H9 (cell line): ENCODE measurements around the gene TNRC6A. TPM values are rescaled to one million over a fixed set of nuclear protein-coding genes. Genes with fewer than 3 reads are reported as not detected.

Source experiments
- DNase-seq: peaks from one replicate; pipeline ENCODE4 v3.0.0-alpha.2; 2017
- H2AFZ ChIP-seq: one replicate; pipeline ENCODE4 v1.6.1; 2013; ENCODE audit warnings: mild to moderate bottlenecking, low read length, control low read depth, moderate library complexity
- H2AK5ac ChIP-seq: 2 replicates; pipeline ENCODE4 v1.6.1; 2013; ENCODE audit warnings: low read length, control low read depth, mixed read lengths; ENCODE audit not compliant: insufficient read length
- H2BK120ac ChIP-seq: one replicate; pipeline ENCODE4 v1.6.1; 2013; ENCODE audit warnings: low read depth, mild to moderate bottlenecking, low read length, control low read depth, inconsistent platforms; ENCODE audit not compliant: poor library complexity, severe bottlenecking
- H2BK12ac ChIP-seq: 2 replicates; pipeline ENCODE4 v1.6.1; 2013; ENCODE audit warnings: low read length, control low read depth, mixed read lengths, low read depth; ENCODE audit not compliant: insufficient read length
- H2BK15ac ChIP-seq: 2 replicates; pipeline ENCODE4 v1.6.1; 2013; ENCODE audit warnings: low read depth, low read length, control low read depth
- H2BK20ac ChIP-seq: one replicate; pipeline ENCODE4 v1.6.1; 2013; ENCODE audit warnings: low read depth, mild to moderate bottlenecking, low read length, control low read depth, inconsistent platforms; ENCODE audit not compliant: poor library complexity, severe bottlenecking
- H2BK5ac ChIP-seq: 2 replicates; pipeline ENCODE4 v1.6.1; 2013; ENCODE audit warnings: low read length, control low read depth, mixed read lengths; ENCODE audit not compliant: insufficient read length
- H3K14ac ChIP-seq: 2 replicates; pipeline ENCODE4 v1.6.1; 2013; ENCODE audit warnings: low read length, control low read depth; ENCODE audit not compliant: insufficient read depth
- H3K18ac ChIP-seq: 2 replicates; pipeline ENCODE4 v1.6.1; 2013; ENCODE audit warnings: low read depth, mild to moderate bottlenecking, mixed read lengths, low read length, control low read depth; ENCODE audit not compliant: insufficient read length
- H3K23ac ChIP-seq: 2 replicates; pipeline ENCODE4 v1.6.1; 2013; ENCODE audit warnings: low read length, control low read depth, mixed read lengths, low read depth; ENCODE audit not compliant: insufficient read length
- H3K23me2 ChIP-seq: 2 replicates; pipeline ENCODE4 v1.6.1; 2013; ENCODE audit warnings: low read depth, mild to moderate bottlenecking, mixed read lengths, low read length, control low read depth; ENCODE audit not compliant: insufficient read length, poor library complexity, severe bottlenecking
- H3K27ac ChIP-seq: 2 replicates; pipeline ENCODE4 v1.5.1; 2013; ENCODE audit warnings: low read length, control low read depth, mixed read lengths, low read depth; ENCODE audit not compliant: insufficient read length
- H3K27me3 ChIP-seq: 2 replicates; pipeline ENCODE4 v1.6.1; 2013; ENCODE audit warnings: low read length, control low read depth, inconsistent platforms; ENCODE audit not compliant: insufficient read depth
- H3K4ac ChIP-seq: 2 replicates; pipeline ENCODE4 v1.6.1; 2013; ENCODE audit warnings: low read depth, mild to moderate bottlenecking, control low read depth, inconsistent platforms, low read length, moderate library complexity
- H3K4me1 ChIP-seq: 2 replicates; pipeline ENCODE4 v1.6.1; 2013; ENCODE audit warnings: low read length, control low read depth, inconsistent platforms; ENCODE audit not compliant: insufficient read depth
- H3K4me2 ChIP-seq: 2 replicates; pipeline ENCODE4 v1.6.1; 2013; ENCODE audit warnings: low read length, control low read depth, mixed read lengths; ENCODE audit not compliant: insufficient read length, insufficient read depth
- H3K56ac ChIP-seq: 2 replicates; pipeline ENCODE4 v1.6.1; 2013; ENCODE audit warnings: low read depth, mild to moderate bottlenecking, mixed read lengths, low read length, control low read depth; ENCODE audit not compliant: insufficient read length
- H3K79me1 ChIP-seq: 2 replicates; pipeline ENCODE4 v1.6.1; 2013; ENCODE audit warnings: low read depth, mild to moderate bottlenecking, moderate library complexity, low read length, control low read depth, inconsistent platforms; ENCODE audit not compliant: insufficient read depth, poor library complexity, severe bottlenecking
- H3K79me2 ChIP-seq: 2 replicates; pipeline ENCODE4 v1.6.1; 2013; ENCODE audit warnings: low read length, control low read depth, inconsistent platforms; ENCODE audit not compliant: insufficient read depth
- H3K9ac ChIP-seq: 2 replicates; pipeline ENCODE4 v1.6.1; 2013; ENCODE audit warnings: low read length, control low read depth, mixed read lengths; ENCODE audit not compliant: insufficient read length; ENCODE audit errors: extremely low read depth
- H3K9me3 ChIP-seq: one replicate; pipeline ENCODE4 v1.6.1; 2013; ENCODE audit warnings: low read depth, low read length, inconsistent platforms; ENCODE audit not compliant: control insufficient read depth
- H3T11ph ChIP-seq: one replicate; pipeline ENCODE4 v1.6.1; 2013; ENCODE audit warnings: mild to moderate bottlenecking, low read length, control low read depth, inconsistent platforms
- H4K20me1 ChIP-seq: one replicate; pipeline ENCODE4 v1.6.1; 2013; ENCODE audit not compliant: control insufficient read depth, insufficient read length, insufficient read depth
- H4K5ac ChIP-seq: 2 replicates; pipeline ENCODE4 v1.6.1; 2013; ENCODE audit warnings: low read depth, mild to moderate bottlenecking, mixed read lengths, low read length, control low read depth; ENCODE audit not compliant: insufficient read length
- H4K8ac ChIP-seq: replicated peaks from 2 replicates; pipeline ENCODE4 v1.6.1; 2013; ENCODE audit warnings: low read length, control low read depth, mixed read lengths, low read depth; ENCODE audit not compliant: insufficient read length
- H4K91ac ChIP-seq: 2 replicates; pipeline ENCODE4 v1.6.1; 2013; ENCODE audit warnings: low read depth, mild to moderate bottlenecking, moderate library complexity, mixed read lengths, low read length, control low read depth; ENCODE audit not compliant: insufficient read length
- H3K27ac Mint-ChIP-seq, 3 experiments: 2 replicates in 2 of 3; 3 replicates in 1 of 3; pipeline ENCODE4 v1.8.0; 2020 to 2021; ENCODE audit warnings: mixed read lengths in 3 of 3, mild to moderate bottlenecking in 1 of 3, moderate library complexity in 1 of 3
- H3K27me3 Mint-ChIP-seq: 2 replicates; pipeline ENCODE4 v1.8.0; 2021; ENCODE audit warnings: low read depth, mild to moderate bottlenecking, moderate library complexity, mixed read lengths
- H3K36me3 Mint-ChIP-seq, 3 experiments: 2 replicates in 2 of 3; 3 replicates in 1 of 3; pipeline ENCODE4 v1.8.0; 2020 to 2021; ENCODE audit warnings: low read depth in 3 of 3, mixed read lengths in 3 of 3; ENCODE audit not compliant: insufficient read depth in 1 of 3
- H3K4me1 Mint-ChIP-seq, 2 experiments: 2 replicates each; pipeline ENCODE4 v1.8.0; 2020; ENCODE audit warnings: mixed read lengths in 2 of 2
- H3K4me3 Mint-ChIP-seq, 2 experiments: 2 replicates in 1 of 2; 3 replicates in 1 of 2; pipeline ENCODE4 v1.8.0; 2020 to 2021; ENCODE audit warnings: mild to moderate bottlenecking in 2 of 2, mixed read lengths in 2 of 2, moderate library complexity in 1 of 2
- H3K9me3 Mint-ChIP-seq, 2 experiments: 2 replicates in 1 of 2; 3 replicates in 1 of 2; pipeline ENCODE4 v1.8.0; 2020; ENCODE audit warnings: mild to moderate bottlenecking in 2 of 2, mixed read lengths in 2 of 2, moderate library complexity in 1 of 2
- WGBS: extraction: QIAGEN DNeasy Blood & Tissue Kit; methylation state at CpG from one replicate; pipeline ENCODE4 v1.1.7; 2013; ENCODE audit warnings: missing lambda C conversion rate, low lambda C conversion rate, mixed read lengths; ENCODE audit not compliant: insufficient read length; ENCODE audit errors: extremely low coverage; 5-methylcytosine and 5-hydroxymethylcytosine counted together
- total RNA-seq: library from RNA; stranded (reverse); gene quantifications from 2 replicates; pipeline ENCODE4 v1.2.1, GENCODE V29; 2021
- TF ChIP-seq, protein P1 (sequence below): fragments of 200-600 bp; sonication (generic); conservative IDR thresholded peaks from 3 replicates; pipeline ENCODE4 v1.8.0; 2021; ENCODE audit warnings: antibody characterized with exemption, mild to moderate bottlenecking

The TNRC6A gene
- total RNA-seq, 1 experiment from 2014 or later: 114 TPM

DNA sequence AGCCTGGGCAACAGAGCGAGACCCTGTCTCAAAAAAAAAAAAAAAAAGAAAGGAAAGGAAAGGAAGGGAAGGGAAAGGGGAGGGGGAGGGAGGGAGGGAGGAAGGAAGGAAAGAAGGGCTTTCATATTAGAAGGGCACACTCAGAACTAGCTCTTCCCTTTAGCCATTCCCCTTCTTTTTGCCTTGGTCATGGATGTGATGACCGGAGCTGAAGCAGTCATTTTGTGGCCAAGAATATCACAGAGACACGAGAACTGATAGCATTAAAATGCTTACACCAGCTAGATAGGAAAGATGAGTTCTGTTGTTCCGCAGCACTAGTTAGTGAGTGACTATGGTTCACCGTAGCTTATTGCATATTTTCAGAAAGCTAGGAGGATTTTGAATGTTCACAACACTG is 32.8 kb upstream of the TNRC6A start:
- no peak overlapping the region for H3K27ac ChIP-seq
- no peak overlapping the region for H3K18ac ChIP-seq
- H2AK5ac ChIP-seq: no peak overlapping the region

More for the DNA sequence above, 32.8 kb upstream of the TNRC6A start:
- no peak overlapping the region for H3K4me3 Mint-ChIP-seq
- Histone ChIP-seq H3K4me2 (no peak overlapping the region), H3K23ac (no peak overlapping the region), H3K27me3 (no peaks in the 10 kb centered on the region), H4K20me1 (no peaks in the 10 kb centered on the region), H4K5ac (no peak overlapping the region), H2BK12ac (no peak overlapping the region), H3K9me3 (no peaks in the 10 kb centered on the region), H3K56ac (no peak overlapping the region), H3T11ph (no peak overlapping the region), H4K91ac (no peak overlapping the region), H3K9ac (no peak overlapping the region), H2BK5ac (no peak overlapping the region), H2BK120ac (no peak overlapping the region), H3K79me1 (no peaks in the 10 kb centered on the region), H3K79me2 (no peaks in the 10 kb centered on the region), H3K23me2 (no peaks in the 10 kb centered on the region), H2AFZ (no peak overlapping the region), H2BK15ac (no peak overlapping the region), H4K8ac (no peak overlapping the region), H3K4ac (no peak overlapping the region), H3K4me1 (no peaks in the 10 kb centered on the region), H3K14ac (no peak overlapping the region), H2BK20ac (no peak overlapping the region)
- TF ChIP-seq, protein P1, sequence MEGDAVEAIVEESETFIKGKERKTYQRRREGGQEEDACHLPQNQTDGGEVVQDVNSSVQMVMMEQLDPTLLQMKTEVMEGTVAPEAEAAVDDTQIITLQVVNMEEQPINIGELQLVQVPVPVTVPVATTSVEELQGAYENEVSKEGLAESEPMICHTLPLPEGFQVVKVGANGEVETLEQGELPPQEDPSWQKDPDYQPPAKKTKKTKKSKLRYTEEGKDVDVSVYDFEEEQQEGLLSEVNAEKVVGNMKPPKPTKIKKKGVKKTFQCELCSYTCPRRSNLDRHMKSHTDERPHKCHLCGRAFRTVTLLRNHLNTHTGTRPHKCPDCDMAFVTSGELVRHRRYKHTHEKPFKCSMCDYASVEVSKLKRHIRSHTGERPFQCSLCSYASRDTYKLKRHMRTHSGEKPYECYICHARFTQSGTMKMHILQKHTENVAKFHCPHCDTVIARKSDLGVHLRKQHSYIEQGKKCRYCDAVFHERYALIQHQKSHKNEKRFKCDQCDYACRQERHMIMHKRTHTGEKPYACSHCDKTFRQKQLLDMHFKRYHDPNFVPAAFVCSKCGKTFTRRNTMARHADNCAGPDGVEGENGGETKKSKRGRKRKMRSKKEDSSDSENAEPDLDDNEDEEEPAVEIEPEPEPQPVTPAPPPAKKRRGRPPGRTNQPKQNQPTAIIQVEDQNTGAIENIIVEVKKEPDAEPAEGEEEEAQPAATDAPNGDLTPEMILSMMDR: no peak
- H3K9me3 Mint-ChIP-seq: no peaks in the 10 kb centered on the region
- no peak overlapping the region for H3K27ac Mint-ChIP-seq
- peaks cover 3 to 7% of the 10 kb centered on the region in 2 experiments for H3K4me1 Mint-ChIP-seq
- no peaks in the 10 kb centered on the region; the same call in 1 of the 2 replicates for H3K27me3 Mint-ChIP-seq
- DNase-seq: no peak
- no CpG with 5 or more reads among the region's 5 CpGs for WGBS
- H3K36me3 Mint-ChIP-seq: no peaks in the 10 kb centered on the region
